Neural cell (in vitro differentiated cells): ENCODE results near the gene AGPS. TPM values are rescaled to one million over a fixed set of nuclear protein-coding genes. Genes with fewer than 3 reads are reported as not detected.

ENCODE experiments used
- H2AFZ ChIP-seq: fragments of 200-600, 300-800 bp; sonication (generic), shearing (Covaris generic); 2 replicates; pipeline ENCODE4 v1.6.0; 2014; ENCODE audit warnings: low read depth, mild to moderate bottlenecking, antibody characterized with exemption, low read length, moderate library complexity
- H3F3A ChIP-seq: fragments of 200-600 bp; shearing (Covaris generic); 2 replicates; pipeline ENCODE4 v1.6.1; 2016; ENCODE audit warnings: mild to moderate bottlenecking, moderate library complexity, mixed read lengths, antibody characterized with exemption, low read length; ENCODE audit not compliant: insufficient read depth, poor library complexity, severe bottlenecking
- H3K27ac ChIP-seq: fragments of 200-600, 300-800 bp; sonication (generic), shearing (Covaris generic); 2 replicates; pipeline ENCODE4 v1.5.1; 2014; ENCODE audit warnings: mild to moderate bottlenecking, low read length, moderate library complexity
- H3K27me3 ChIP-seq: fragments of 300-800, 200-600 bp; sonication (generic), shearing (Covaris generic); 2 replicates; pipeline ENCODE4 v1.6.0; 2014; ENCODE audit warnings: mild to moderate bottlenecking, low read depth, low read length, moderate library complexity; ENCODE audit not compliant: insufficient read depth
- H3K36me3 ChIP-seq: fragments of 300-800, 200-600 bp; sonication (generic), shearing (Covaris generic); 2 replicates; pipeline ENCODE4 v1.5.1; 2014; ENCODE audit warnings: mild to moderate bottlenecking, antibody characterized with exemption, low read length, moderate library complexity; ENCODE audit not compliant: insufficient read depth
- H3K4me2 ChIP-seq: fragments of 300-800, 200-600 bp; sonication (generic), shearing (Covaris generic); 2 replicates; pipeline ENCODE4 v1.6.0; 2014; ENCODE audit warnings: mild to moderate bottlenecking, low read length
- H3K4me3 ChIP-seq: fragments of 300-800, 200-600 bp; sonication (generic), shearing (Covaris generic); 2 replicates; pipeline ENCODE4 v1.5.1; 2014; ENCODE audit warnings: mild to moderate bottlenecking, low read length, moderate library complexity
- H3K79me2 ChIP-seq: fragments of 200-600 bp; shearing (Covaris generic); replicated peaks from 2 replicates; pipeline ENCODE4 v1.6.0; 2014; ENCODE audit warnings: mild to moderate bottlenecking, low read length, moderate library complexity; ENCODE audit not compliant: insufficient read depth
- H3K9ac ChIP-seq: fragments of 300-800, 200-600 bp; sonication (generic), shearing (Covaris generic); 2 replicates; pipeline ENCODE4 v1.6.1; 2016; ENCODE audit warnings: mild to moderate bottlenecking, low read length, mixed read lengths
- H3K9me2 ChIP-seq: fragments of 200-600 bp; shearing (Covaris generic); 2 replicates; pipeline ENCODE4 v1.6.1; 2016; ENCODE audit warnings: mild to moderate bottlenecking, low read length, mixed read lengths; ENCODE audit not compliant: insufficient read depth
- H3K9me3 ChIP-seq: fragments of 200-600, 300-800 bp; sonication (generic), shearing (Covaris generic); 2 replicates; pipeline ENCODE4 v1.6.1; 2016; ENCODE audit warnings: mild to moderate bottlenecking, mixed run types, low read length, moderate library complexity, mixed read lengths
- H4K20me1 ChIP-seq: fragments of 200-600 bp; shearing (Covaris generic); 2 replicates; pipeline ENCODE4 v1.6.1; 2016; ENCODE audit warnings: mild to moderate bottlenecking, mixed run types; ENCODE audit not compliant: insufficient read depth
- EP300 ChIP-seq: fragments of 450-650 bp; conservative IDR thresholded peaks from 2 replicates; pipeline ENCODE4 v1.6.1; 2014; ENCODE audit warnings: antibody characterized with exemption, mild to moderate bottlenecking, moderate library complexity; ENCODE audit not compliant: poor library complexity, severe bottlenecking
- EZH2 ChIP-seq: fragments of 200-600, 300-800 bp; shearing (Covaris generic), sonication (generic); IDR thresholded peaks from 2 replicates; pipeline ENCODE4 v1.6.1; 2014; ENCODE audit warnings: antibody characterized with exemption, low read length, borderline replicate concordance, mild to moderate bottlenecking; ENCODE audit not compliant: insufficient read depth, poor library complexity, severe bottlenecking
- MXI1 ChIP-seq: fragments of 450-650 bp; conservative IDR thresholded peaks from 2 replicates; pipeline ENCODE4 v1.6.1; 2014; ENCODE audit warnings: antibody characterized with exemption, mild to moderate bottlenecking; ENCODE audit not compliant: poor library complexity, severe bottlenecking
- POLR2AphosphoS5 ChIP-seq: IDR thresholded peaks from 2 replicates; pipeline ENCODE4 v1.6.1; 2012
- RAD21 ChIP-seq: fragments of 450-650 bp; conservative IDR thresholded peaks from 2 replicates; pipeline ENCODE4 v1.6.1; 2014; ENCODE audit warnings: antibody characterized with exemption, mild to moderate bottlenecking, moderate library complexity
- SMC3 ChIP-seq: fragments of 450-650 bp; conservative IDR thresholded peaks from 2 replicates; pipeline ENCODE4 v1.6.1; 2014; ENCODE audit warnings: antibody characterized with exemption, mild to moderate bottlenecking, moderate library complexity; ENCODE audit not compliant: poor library complexity
- TAF1 ChIP-seq: IDR thresholded peaks from 2 replicates; pipeline ENCODE4 v1.6.1; 2012; ENCODE audit warnings: low read depth
- polyA plus RNA-seq: library from polyadenylated mRNA; depleted of rRNA; stranded (reverse); fragments of >200 nt; gene quantifications from 2 replicates; pipeline ENCODE4 v1.2.3, GENCODE V29; 2014
- TF ChIP-seq, protein P1 (sequence below): fragments of 450-650 bp; IDR thresholded peaks from 2 replicates; pipeline ENCODE4 v1.5.1; 2014; ENCODE audit warnings: antibody characterized with exemption, mild to moderate bottlenecking, moderate library complexity; ENCODE audit not compliant: poor library complexity, severe bottlenecking
- TF ChIP-seq, protein P2 (sequence below): IDR thresholded peaks from 2 replicates; pipeline ENCODE4 v1.6.1; 2012; ENCODE audit warnings: borderline replicate concordance

The AGPS gene
- polyA plus RNA-seq, 1 donor from 2014 or later = 31.0 TPM

DNA sequence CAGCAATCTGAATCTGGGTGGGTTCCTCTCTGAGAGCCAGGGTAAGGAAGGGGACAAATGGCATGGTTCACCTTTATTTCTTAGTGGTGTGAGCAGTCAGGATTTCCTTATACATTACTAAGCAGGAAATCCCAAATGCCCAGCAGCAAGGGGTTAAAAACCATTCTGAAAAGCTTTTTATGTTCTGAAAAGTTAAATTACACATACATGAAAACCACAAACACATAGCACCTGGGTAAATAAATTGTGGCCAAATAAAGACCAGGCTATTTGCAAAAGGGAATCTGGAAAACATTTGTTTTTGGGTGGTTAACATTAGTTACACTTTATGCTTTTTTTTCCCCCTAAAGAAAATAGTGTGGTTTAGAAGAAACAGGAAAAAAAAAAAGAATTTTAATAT is 156.1 kb downstream of the AGPS start:
- Histone ChIP-seq H3K9me3 (no peaks in the 10 kb centered on the region), H3K9me2 (no peaks in the 10 kb centered on the region), H3K27me3 (no peaks in the 10 kb centered on the region), H3K9ac (no peak overlapping the region), H3K79me2 (no peaks in the 10 kb centered on the region), H3K36me3 (no peaks in the 10 kb centered on the region), H4K20me1 (no peaks in the 10 kb centered on the region), H2AFZ (no peak overlapping the region), H3K27ac (no peak overlapping the region), H3K4me2 (no peak overlapping the region), H3K4me3 (no peak overlapping the region), H3F3A (no peaks in the 10 kb centered on the region)
- TF ChIP-seq EZH2 = no peak
- TF ChIP-seq, protein P1, sequence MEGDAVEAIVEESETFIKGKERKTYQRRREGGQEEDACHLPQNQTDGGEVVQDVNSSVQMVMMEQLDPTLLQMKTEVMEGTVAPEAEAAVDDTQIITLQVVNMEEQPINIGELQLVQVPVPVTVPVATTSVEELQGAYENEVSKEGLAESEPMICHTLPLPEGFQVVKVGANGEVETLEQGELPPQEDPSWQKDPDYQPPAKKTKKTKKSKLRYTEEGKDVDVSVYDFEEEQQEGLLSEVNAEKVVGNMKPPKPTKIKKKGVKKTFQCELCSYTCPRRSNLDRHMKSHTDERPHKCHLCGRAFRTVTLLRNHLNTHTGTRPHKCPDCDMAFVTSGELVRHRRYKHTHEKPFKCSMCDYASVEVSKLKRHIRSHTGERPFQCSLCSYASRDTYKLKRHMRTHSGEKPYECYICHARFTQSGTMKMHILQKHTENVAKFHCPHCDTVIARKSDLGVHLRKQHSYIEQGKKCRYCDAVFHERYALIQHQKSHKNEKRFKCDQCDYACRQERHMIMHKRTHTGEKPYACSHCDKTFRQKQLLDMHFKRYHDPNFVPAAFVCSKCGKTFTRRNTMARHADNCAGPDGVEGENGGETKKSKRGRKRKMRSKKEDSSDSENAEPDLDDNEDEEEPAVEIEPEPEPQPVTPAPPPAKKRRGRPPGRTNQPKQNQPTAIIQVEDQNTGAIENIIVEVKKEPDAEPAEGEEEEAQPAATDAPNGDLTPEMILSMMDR = no peak
- TF ChIP-seq SMC3 = no peak

DNA sequence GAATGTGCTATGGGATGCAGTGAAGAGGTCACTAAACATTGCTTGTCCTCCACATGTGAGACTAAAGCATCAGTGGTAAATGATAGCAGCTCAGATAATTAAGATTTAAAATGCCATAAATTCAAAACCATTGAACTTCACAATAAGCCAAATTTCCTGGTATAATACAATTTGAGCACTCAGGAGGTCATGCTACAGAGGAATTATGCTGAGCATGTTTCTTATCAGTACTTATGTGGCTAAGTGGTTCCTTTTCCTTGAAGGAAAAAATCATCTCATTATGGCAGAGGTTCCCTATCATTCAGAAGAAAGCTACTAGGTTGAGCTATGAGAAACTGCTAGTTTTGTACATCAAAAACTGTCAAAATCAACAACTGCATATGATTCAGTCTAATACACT is 156.6 kb downstream of the AGPS start:
- Histone ChIP-seq H3F3A (no peaks in the 10 kb centered on the region), H3K4me2 (no peak overlapping the region), H3K79me2 (no peaks in the 10 kb centered on the region), H3K27ac (no peak overlapping the region), H3K9ac (no peak overlapping the region), H3K36me3 (no peaks in the 10 kb centered on the region), H2AFZ (no peak overlapping the region), H3K27me3 (no peaks in the 10 kb centered on the region), H3K4me3 (no peak overlapping the region), H3K9me2 (no peaks in the 10 kb centered on the region), H3K9me3 (no peaks in the 10 kb centered on the region), H4K20me1 (no peaks in the 10 kb centered on the region)
- TF ChIP-seq, protein P2, sequence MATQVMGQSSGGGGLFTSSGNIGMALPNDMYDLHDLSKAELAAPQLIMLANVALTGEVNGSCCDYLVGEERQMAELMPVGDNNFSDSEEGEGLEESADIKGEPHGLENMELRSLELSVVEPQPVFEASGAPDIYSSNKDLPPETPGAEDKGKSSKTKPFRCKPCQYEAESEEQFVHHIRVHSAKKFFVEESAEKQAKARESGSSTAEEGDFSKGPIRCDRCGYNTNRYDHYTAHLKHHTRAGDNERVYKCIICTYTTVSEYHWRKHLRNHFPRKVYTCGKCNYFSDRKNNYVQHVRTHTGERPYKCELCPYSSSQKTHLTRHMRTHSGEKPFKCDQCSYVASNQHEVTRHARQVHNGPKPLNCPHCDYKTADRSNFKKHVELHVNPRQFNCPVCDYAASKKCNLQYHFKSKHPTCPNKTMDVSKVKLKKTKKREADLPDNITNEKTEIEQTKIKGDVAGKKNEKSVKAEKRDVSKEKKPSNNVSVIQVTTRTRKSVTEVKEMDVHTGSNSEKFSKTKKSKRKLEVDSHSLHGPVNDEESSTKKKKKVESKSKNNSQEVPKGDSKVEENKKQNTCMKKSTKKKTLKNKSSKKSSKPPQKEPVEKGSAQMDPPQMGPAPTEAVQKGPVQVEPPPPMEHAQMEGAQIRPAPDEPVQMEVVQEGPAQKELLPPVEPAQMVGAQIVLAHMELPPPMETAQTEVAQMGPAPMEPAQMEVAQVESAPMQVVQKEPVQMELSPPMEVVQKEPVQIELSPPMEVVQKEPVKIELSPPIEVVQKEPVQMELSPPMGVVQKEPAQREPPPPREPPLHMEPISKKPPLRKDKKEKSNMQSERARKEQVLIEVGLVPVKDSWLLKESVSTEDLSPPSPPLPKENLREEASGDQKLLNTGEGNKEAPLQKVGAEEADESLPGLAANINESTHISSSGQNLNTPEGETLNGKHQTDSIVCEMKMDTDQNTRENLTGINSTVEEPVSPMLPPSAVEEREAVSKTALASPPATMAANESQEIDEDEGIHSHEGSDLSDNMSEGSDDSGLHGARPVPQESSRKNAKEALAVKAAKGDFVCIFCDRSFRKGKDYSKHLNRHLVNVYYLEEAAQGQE = no peak
- TF ChIP-seq, protein P1 = no peak
- no peak for TF ChIP-seq TAF1
- no peak for TF ChIP-seq SMC3
- TF ChIP-seq MXI1 = no peak
- TF ChIP-seq RAD21 = no peak
- no peak for TF ChIP-seq POLR2AphosphoS5
- TF ChIP-seq EP300 = no peak
- TF ChIP-seq EZH2 = no peak
